ENCODE results near the gene N4BP3. TPM values are rescaled to one million over a fixed set of nuclear protein-coding genes. Genes with fewer than 3 reads are reported as not detected.

Gene N4BP3
- total and polyA plus RNA-seq, 2 experiments from 2014 or later, result 9.8 to 58.2 TPM

DNA sequence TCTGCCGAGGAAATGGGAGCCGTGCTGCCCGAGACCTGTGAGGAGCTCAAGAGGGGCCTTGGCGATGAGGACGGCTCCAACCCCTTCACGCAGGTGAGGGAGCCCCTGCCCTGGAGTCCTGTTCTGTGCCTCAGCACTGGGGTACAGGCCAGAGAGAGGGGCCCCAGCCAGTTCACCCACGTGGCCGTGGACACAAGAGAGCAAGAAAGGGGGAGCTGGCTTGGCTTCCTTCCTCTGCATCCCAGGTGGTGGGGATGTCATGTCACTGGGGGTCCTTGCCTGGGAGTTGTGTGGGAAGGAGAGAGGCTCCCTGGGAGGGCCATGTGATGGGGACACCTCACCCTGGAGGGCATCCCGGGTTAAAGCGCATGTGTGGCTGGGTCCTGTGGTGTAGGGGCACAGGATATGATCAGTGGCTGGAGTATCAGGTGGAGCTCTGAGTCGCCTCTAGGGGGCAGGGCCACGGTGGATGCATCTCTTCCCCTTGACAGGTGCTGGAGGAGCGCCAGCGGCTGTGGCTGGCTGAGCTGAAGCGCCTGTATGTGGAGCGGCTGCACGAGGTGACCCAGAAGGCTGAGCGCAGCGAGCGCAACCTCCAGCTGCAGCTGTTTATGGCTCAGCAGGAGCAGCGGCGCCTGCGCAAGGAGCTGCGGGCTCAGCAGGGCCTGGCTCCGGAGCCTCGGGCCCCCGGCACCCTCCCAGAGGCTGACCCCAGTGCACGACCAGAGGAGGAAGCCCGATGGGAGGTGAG is 7.5 kb downstream of the N4BP3 start:
- no peaks in the 10 kb centered on the region for H3K9me2 ChIP-seq (ENCODE audit: insufficient read depth)
- peaks cover 8% of the 10 kb centered on the region for H3K36me3 ChIP-seq (ENCODE audit: insufficient read depth)
- H3K36me3 Mint-ChIP-seq (ENCODE audit: low read depth), result peaks cover 52% of the 10 kb centered on the region
- no peak overlapping the region for H3K4me2 ChIP-seq
- H3K9me3 Mint-ChIP-seq, result no peaks in the 10 kb centered on the region
- no peak overlapping the region for H3K4me3 ChIP-seq
- H3K4me3 Mint-ChIP-seq, result no peak overlapping the region
- H4K20me1 ChIP-seq (replicated peaks; ENCODE audit: insufficient read depth), result no peaks in the 10 kb centered on the region; the same call in 1 of the 2 replicates
- H3K27me3 Mint-ChIP-seq (ENCODE audit: insufficient read depth, low read depth, poor library complexity), result peaks cover 24% of the 10 kb centered on the region
- 0 out of 2 replicates have a peak overlapping the region, but pooled peaks have one; percentile 96 for H3K27ac ChIP-seq (ENCODE audit: low read depth)
- ATAC-seq, result peak; percentile 72
- no peaks in the 10 kb centered on the region for H3K27me3 ChIP-seq (ENCODE audit: insufficient read depth)
- H3K79me2 ChIP-seq (replicated peaks; ENCODE audit: insufficient read depth), result peaks cover 50% of the 10 kb centered on the region
- peak overlapping the region; percentile 84; the same call in 1 of the 2 replicates for H3K27ac Mint-ChIP-seq
- DNase-seq (ENCODE audit: low spot score), result peak; percentile 87
- peaks cover 25% of the 10 kb centered on the region for H3F3A ChIP-seq (replicated peaks; ENCODE audit: low read depth)
- H3K4me1 Mint-ChIP-seq, result peaks cover 66% of the 10 kb centered on the region
- TF ChIP-seq, protein P1, sequence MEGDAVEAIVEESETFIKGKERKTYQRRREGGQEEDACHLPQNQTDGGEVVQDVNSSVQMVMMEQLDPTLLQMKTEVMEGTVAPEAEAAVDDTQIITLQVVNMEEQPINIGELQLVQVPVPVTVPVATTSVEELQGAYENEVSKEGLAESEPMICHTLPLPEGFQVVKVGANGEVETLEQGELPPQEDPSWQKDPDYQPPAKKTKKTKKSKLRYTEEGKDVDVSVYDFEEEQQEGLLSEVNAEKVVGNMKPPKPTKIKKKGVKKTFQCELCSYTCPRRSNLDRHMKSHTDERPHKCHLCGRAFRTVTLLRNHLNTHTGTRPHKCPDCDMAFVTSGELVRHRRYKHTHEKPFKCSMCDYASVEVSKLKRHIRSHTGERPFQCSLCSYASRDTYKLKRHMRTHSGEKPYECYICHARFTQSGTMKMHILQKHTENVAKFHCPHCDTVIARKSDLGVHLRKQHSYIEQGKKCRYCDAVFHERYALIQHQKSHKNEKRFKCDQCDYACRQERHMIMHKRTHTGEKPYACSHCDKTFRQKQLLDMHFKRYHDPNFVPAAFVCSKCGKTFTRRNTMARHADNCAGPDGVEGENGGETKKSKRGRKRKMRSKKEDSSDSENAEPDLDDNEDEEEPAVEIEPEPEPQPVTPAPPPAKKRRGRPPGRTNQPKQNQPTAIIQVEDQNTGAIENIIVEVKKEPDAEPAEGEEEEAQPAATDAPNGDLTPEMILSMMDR (conservative IDR thresholded peaks at IDR 0.05; ENCODE audit: low read depth in 2 of 2), result peak; percentile 64 to 81
- TF ChIP-seq, protein P2, sequence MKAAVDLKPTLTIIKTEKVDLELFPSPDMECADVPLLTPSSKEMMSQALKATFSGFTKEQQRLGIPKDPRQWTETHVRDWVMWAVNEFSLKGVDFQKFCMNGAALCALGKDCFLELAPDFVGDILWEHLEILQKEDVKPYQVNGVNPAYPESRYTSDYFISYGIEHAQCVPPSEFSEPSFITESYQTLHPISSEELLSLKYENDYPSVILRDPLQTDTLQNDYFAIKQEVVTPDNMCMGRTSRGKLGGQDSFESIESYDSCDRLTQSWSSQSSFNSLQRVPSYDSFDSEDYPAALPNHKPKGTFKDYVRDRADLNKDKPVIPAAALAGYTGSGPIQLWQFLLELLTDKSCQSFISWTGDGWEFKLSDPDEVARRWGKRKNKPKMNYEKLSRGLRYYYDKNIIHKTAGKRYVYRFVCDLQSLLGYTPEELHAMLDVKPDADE (IDR thresholded peaks at IDR 0.05), result no peak
- peaks cover 59% of the 10 kb centered on the region for H3K4me1 ChIP-seq (ENCODE audit: insufficient read depth)
- no peak overlapping the region for H2AFZ ChIP-seq

DNA sequence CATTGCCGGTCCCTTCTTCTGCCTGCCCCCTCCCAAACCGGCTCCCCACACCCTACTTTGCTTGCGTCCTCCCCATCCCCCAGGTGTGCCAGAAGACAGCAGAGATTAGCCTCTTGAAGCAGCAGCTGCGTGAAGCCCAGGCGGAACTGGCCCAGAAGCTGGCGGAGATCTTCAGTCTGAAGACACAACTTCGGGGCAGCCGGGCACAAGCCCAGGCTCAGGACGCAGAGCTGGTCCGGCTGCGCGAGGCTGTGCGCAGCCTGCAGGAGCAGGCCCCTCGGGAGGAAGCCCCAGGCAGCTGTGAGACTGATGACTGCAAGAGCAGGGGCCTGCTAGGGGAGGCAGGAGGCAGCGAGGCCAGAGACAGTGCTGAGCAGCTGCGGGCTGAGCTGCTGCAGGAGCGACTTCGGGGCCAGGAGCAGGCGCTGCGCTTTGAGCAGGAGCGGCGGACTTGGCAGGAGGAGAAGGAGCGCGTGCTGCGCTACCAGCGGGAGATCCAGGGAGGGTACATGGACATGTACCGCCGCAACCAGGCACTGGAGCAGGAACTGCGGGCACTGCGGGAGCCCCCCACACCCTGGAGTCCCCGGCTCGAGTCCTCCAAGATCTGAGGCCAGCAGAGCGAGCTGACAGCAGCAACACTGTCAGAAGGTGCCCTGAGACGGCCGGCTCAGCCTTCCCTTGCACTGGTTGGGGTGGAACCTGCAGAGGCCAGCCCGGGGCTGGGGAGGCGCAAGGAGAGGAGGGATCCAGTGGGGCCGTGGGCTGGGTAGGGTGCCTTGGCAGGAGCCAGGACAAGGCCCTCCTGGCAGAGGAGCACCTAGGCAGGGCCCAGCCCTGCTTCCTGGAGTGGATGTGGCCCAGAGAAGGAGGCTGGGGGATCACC is 8.3 kb downstream of the N4BP3 start:
- Mint-ChIP-seq H3K27ac (peak overlapping the region; percentile 84; the same call in 1 of the 2 replicates), H3K27me3 (ENCODE audit: insufficient read depth, low read depth, poor library complexity) (peaks cover 17% of the 10 kb centered on the region), H3K4me1 (peaks cover 63% of the 10 kb centered on the region), H3K36me3 (ENCODE audit: low read depth) (peaks cover 50% of the 10 kb centered on the region), H3K9me3 (no peaks in the 10 kb centered on the region), H3K4me3 (no peak overlapping the region)
- H3K4me2 ChIP-seq, result no peak overlapping the region
- no peaks in the 10 kb centered on the region; the same call in 1 of the 2 replicates for H4K20me1 ChIP-seq (replicated peaks; ENCODE audit: insufficient read depth)
- TF ChIP-seq ZNF331 (CRISPR knock-in tag; IDR thresholded peaks at IDR 0.05; ENCODE audit: low read depth) (no peak), JUNB (IDR thresholded peaks at IDR 0.05; ENCODE audit: unreplicated experiment) (no peak), STAT1 (IDR thresholded peaks at IDR 0.05; ENCODE audit: unreplicated experiment) (no peak)
- TF ChIP-seq, protein P3, sequence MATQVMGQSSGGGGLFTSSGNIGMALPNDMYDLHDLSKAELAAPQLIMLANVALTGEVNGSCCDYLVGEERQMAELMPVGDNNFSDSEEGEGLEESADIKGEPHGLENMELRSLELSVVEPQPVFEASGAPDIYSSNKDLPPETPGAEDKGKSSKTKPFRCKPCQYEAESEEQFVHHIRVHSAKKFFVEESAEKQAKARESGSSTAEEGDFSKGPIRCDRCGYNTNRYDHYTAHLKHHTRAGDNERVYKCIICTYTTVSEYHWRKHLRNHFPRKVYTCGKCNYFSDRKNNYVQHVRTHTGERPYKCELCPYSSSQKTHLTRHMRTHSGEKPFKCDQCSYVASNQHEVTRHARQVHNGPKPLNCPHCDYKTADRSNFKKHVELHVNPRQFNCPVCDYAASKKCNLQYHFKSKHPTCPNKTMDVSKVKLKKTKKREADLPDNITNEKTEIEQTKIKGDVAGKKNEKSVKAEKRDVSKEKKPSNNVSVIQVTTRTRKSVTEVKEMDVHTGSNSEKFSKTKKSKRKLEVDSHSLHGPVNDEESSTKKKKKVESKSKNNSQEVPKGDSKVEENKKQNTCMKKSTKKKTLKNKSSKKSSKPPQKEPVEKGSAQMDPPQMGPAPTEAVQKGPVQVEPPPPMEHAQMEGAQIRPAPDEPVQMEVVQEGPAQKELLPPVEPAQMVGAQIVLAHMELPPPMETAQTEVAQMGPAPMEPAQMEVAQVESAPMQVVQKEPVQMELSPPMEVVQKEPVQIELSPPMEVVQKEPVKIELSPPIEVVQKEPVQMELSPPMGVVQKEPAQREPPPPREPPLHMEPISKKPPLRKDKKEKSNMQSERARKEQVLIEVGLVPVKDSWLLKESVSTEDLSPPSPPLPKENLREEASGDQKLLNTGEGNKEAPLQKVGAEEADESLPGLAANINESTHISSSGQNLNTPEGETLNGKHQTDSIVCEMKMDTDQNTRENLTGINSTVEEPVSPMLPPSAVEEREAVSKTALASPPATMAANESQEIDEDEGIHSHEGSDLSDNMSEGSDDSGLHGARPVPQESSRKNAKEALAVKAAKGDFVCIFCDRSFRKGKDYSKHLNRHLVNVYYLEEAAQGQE (IDR thresholded peaks at IDR 0.05; ENCODE audit: unreplicated experiment), result no peak
- no peaks in the 10 kb centered on the region for H3K9me2 ChIP-seq (ENCODE audit: insufficient read depth)
- H3K27ac ChIP-seq (ENCODE audit: low read depth), result peak overlapping the region; percentile 96; the same call in 1 of the 2 replicates
- no peak for DNase-seq (ENCODE audit: low spot score)
- H3K79me2 ChIP-seq (replicated peaks; ENCODE audit: insufficient read depth), result peaks cover 42% of the 10 kb centered on the region
- H3K27me3 ChIP-seq (ENCODE audit: insufficient read depth), result no peaks in the 10 kb centered on the region
- no peak overlapping the region for H2AFZ ChIP-seq
- H3K36me3 ChIP-seq (ENCODE audit: insufficient read depth), result peaks cover 8% of the 10 kb centered on the region
- H3K4me3 ChIP-seq, result no peak overlapping the region
- H3F3A ChIP-seq (replicated peaks; ENCODE audit: low read depth), result peaks cover 25% of the 10 kb centered on the region
- ATAC-seq, result no peak
- peaks cover 53% of the 10 kb centered on the region for H3K4me1 ChIP-seq (ENCODE audit: insufficient read depth)
